Measurements from ENCODE around the gene ROR2. TPM values are rescaled to one million over a fixed set of nuclear protein-coding genes. Genes with fewer than 3 reads are reported as not detected.
"Not testable (repeated sequence)": the region's sequence is repeated elsewhere in the genome, so short reads cannot be mapped to it uniquely, and the experiment has no call there.

The ROR2 gene
- total and polyA plus RNA-seq, 8 donors: 3.0 to 21.4 (median 9.8) TPM

GRCh38 chr9:91978740-91979414 is 28.8 kb upstream of the ROR2 start:
- Histone ChIP-seq H3K27me3 (no peaks in the 10 kb centered on the region), H3K4me3 (no peak overlapping the region), H3K36me3 (no peaks in the 10 kb centered on the region), H3K9me3 (peaks cover 0 to 8% (median 0%) of the 10 kb centered on the region in 4 donors), H3K4me1 (no peaks in the 10 kb centered on the region), H3K27ac (no peak overlapping the region)
- intact Hi-C loops (cut with DNase I; ENCODE audit: low total_unique reads): loop anchor here (10.0 kb wide), 1 partner anchor 1064 kb away; no protein-coding TSS in a partner anchor
- DNase-seq: peak; percentile 36 to 50
- WGBS, 5 donors: 45 to 56% (median 48%) methylated on average over 6 of the region's 6 CpGs
- peak in 5 of 7 experiments; percentile 25 to 63 (median 55) for TF ChIP-seq CTCF (IDR thresholded peaks at IDR 0.05)
- TF ChIP-seq EP300 (IDR thresholded peaks at IDR 0.05): no peak

- not testable (repeated sequence) for H3K27me3 ChIP-seq, DNase-seq, H3K4me3 ChIP-seq, H3K27ac ChIP-seq, H3K9me3 ChIP-seq, H3K4me1 ChIP-seq, H3K36me3 ChIP-seq
- intact Hi-C loops (cut with DNase I; ENCODE audit: low total_unique reads): loop anchor here (10.0 kb wide), 1 partner anchor 1060 kb away; no protein-coding TSS in a partner anchor
- 89 to 98% (median 97%) methylated on average over 2 of the region's 2 CpGs for WGBS, 5 donors
Measured at GRCh38 chr9:91975254-91975653, 25.2 kb upstream of the ROR2 start.

GRCh38 chr9:91972711-91973110 is 22.7 kb upstream of the ROR2 start:
- DNase-seq: no peak
- no peak overlapping the region for H3K4me3 ChIP-seq
- no peaks in the 10 kb centered on the region for H3K4me1 ChIP-seq
- H3K27me3 ChIP-seq: peaks cover 0 to 4% (median 0%) of the 10 kb centered on the region in 3 donors
- no peaks in the 10 kb centered on the region for H3K36me3 ChIP-seq
- TF ChIP-seq POLR2AphosphoS5 (IDR thresholded peaks at IDR 0.05) (no peak), EP300 (IDR thresholded peaks at IDR 0.05) (no peak)
- WGBS, 5 donors: 53 to 69% (median 66%) methylated on average over 2 of the region's 2 CpGs; no CpG with 5 or more reads in 1 of the 5 donors
- intact Hi-C loops (cut with DNase I; ENCODE audit: low total_unique reads): loop anchor here (10.0 kb wide), 1 partner anchor 1058 kb away; no protein-coding TSS in a partner anchor
- peak overlapping the region in 1 of 5 donors; percentile 29 for H3K27ac ChIP-seq
- no peaks in the 10 kb centered on the region for H3K9me3 ChIP-seq

- H3K27ac ChIP-seq: peak overlapping the region in 1 of 5 donors; percentile 29
- TF ChIP-seq CTCF (IDR thresholded peaks at IDR 0.05): no peak
- TF ChIP-seq POLR2A (IDR thresholded peaks at IDR 0.05): no peak
- no peak for TF ChIP-seq POLR2AphosphoS5 (IDR thresholded peaks at IDR 0.05)
- no peak for TF ChIP-seq EP300 (IDR thresholded peaks at IDR 0.05)
- no peak overlapping the region for H3K4me3 ChIP-seq
- no peaks in the 10 kb centered on the region for H3K9me3 ChIP-seq
- 48 to 77% (median 66%) methylated on average over 2 to 4 of the region's 4 CpGs for WGBS, 5 donors
- H3K27me3 ChIP-seq: peaks cover 0 to 4% (median 0%) of the 10 kb centered on the region in 3 donors
- H3K4me1 ChIP-seq: no peaks in the 10 kb centered on the region
- DNase-seq: peak in 1 of 2 donors; percentile 36
- intact Hi-C loops (cut with DNase I; ENCODE audit: low total_unique reads): loop anchor here (10.0 kb wide), 1 partner anchor 1057 kb away; no protein-coding TSS in a partner anchor
- no peaks in the 10 kb centered on the region for H3K36me3 ChIP-seq
Measured at GRCh38 chr9:91972076-91972626, 22.1 kb upstream of the ROR2 start.

- intact Hi-C loops (cut with DNase I; ENCODE audit: low total_unique reads): no loop called here
- Histone ChIP-seq H3K4me3 (no peak overlapping the region), H3K36me3 (no peaks in the 10 kb centered on the region), H3K27me3 (peaks cover 0 to 3% (median 0%) of the 10 kb centered on the region in 3 donors), H3K27ac (no peak overlapping the region), H3K9me3 (peaks cover 0 to 6% (median 2%) of the 10 kb centered on the region in 4 donors), H3K4me1 (no peaks in the 10 kb centered on the region)
- 76 to 93% (median 89%) methylated on average over 3 of the region's 3 CpGs for WGBS, 5 donors
- DNase-seq: no peak
- TF ChIP-seq POLR2AphosphoS5 (IDR thresholded peaks at IDR 0.05): no peak
- no peak for TF ChIP-seq CTCF (IDR thresholded peaks at IDR 0.05)
- TF ChIP-seq POLR2A (IDR thresholded peaks at IDR 0.05): no peak
- TF ChIP-seq EP300 (IDR thresholded peaks at IDR 0.05): no peak
Measured at GRCh38 chr9:91967259-91967658, 17.2 kb upstream of the ROR2 start.
